Lung (tissue), 12 donors: Measurements from ENCODE around the gene CDHR1. TPM values are rescaled to one million over a fixed set of nuclear protein-coding genes. Genes with fewer than 3 reads are reported as not detected.
A peak's percentile ranks its signal among the peaks of the same experiment; 100 is the strongest.

Source experiments
- ATAC-seq: fragments of 200-7000 bp; cut with Tn5 transposase; one replicate; pipeline ENCODE4 v1.9.1; 2020; ENCODE audit warnings: moderate number of reproducible peaks; ENCODE audit not compliant: insufficient read depth, low FRiP score
- DNase-seq, 3 donors: peaks; one replicate each; pipeline ENCODE4 v3.0.0-alpha.2; 2013 to 2017
- H3K27ac ChIP-seq, 2 donors: one replicate each; pipeline ENCODE4 v1.5.1; 2013; ENCODE audit warnings: mild to moderate bottlenecking in 2 of 2, moderate library complexity in 2 of 2, control low read depth in 1 of 2, inconsistent platforms in 1 of 2, low read depth in 1 of 2, low read length in 1 of 2
- H3K27me3 ChIP-seq, 3 donors: one replicate each; pipeline ENCODE4 v1.5.1; 2013; ENCODE audit warnings: low read length in 2 of 3; ENCODE audit not compliant: control insufficient read depth in 3 of 3, insufficient read depth in 3 of 3
- H3K36me3 ChIP-seq, 4 donors: one replicate each; pipeline ENCODE4 v1.5.1; 2013; ENCODE audit warnings: low read length in 4 of 4, mild to moderate bottlenecking in 1 of 4, moderate library complexity in 1 of 4; ENCODE audit not compliant: control insufficient read depth in 4 of 4, insufficient read depth in 4 of 4
- H3K4me1 ChIP-seq, 5 donors: one replicate each; pipeline ENCODE4 v1.5.1; 2013; ENCODE audit warnings: low read length in 5 of 5, mild to moderate bottlenecking in 2 of 5, moderate library complexity in 1 of 5; ENCODE audit not compliant: control insufficient read depth in 5 of 5, insufficient read depth in 5 of 5
- H3K4me3 ChIP-seq: one replicate; pipeline ENCODE4 v1.5.1; 2013; ENCODE audit warnings: mild to moderate bottlenecking, control low read depth, moderate library complexity
- H3K9ac ChIP-seq, 2 donors: one replicate each; pipeline ENCODE4 v1.5.1; 2013; ENCODE audit warnings: low read length in 2 of 2, control low read depth in 1 of 2; ENCODE audit not compliant: insufficient read depth in 1 of 2
- H3K9me3 ChIP-seq, 4 donors: one replicate each; pipeline ENCODE4 v1.5.1; 2013; ENCODE audit warnings: low read length in 3 of 4, mild to moderate bottlenecking in 1 of 4, moderate library complexity in 1 of 4; ENCODE audit not compliant: control insufficient read depth in 4 of 4, insufficient read depth in 3 of 4
- WGBS, 2 donors: extraction: QIAGEN DNeasy Blood & Tissue Kit; methylation state at CpG; one replicate each; pipeline ENCODE4 v1.1.7; 2013; 5-methylcytosine and 5-hydroxymethylcytosine counted together
- polyA plus RNA-seq, 2 donors: library from polyadenylated mRNA; stranded (reverse); fragments of 200-250 nt; gene quantifications; one replicate each; pipeline ENCODE4 v1.2.1, GENCODE V29; 2013
- total RNA-seq, 2 donors: library from RNA; depleted of rRNA in 1 of 2; stranded (reverse); fragments of >200 nt in 1 of 2; gene quantifications; one replicate each; pipeline ENCODE4 v1.2.1, GENCODE V29; 2014 to 2021
- TF ChIP-seq, protein P1 (sequence below): IDR thresholded peaks from 2 replicates; pipeline ENCODE4 v1.5.1; 2012; ENCODE audit warnings: mild to moderate bottlenecking; ENCODE audit errors: control extremely low read depth, extremely low read depth
- donor health status: control.
- donor health status: control.
- donor health status: Bipolar disorder and iron deficiency.
- donor health status: healthy.
- donor health status: DM: yes; HTN: yes; CAD: no.

The CDHR1 gene
- total and polyA plus RNA-seq, 4 donors: 0.10 to 0.49 (median 0.32) TPM

DNA sequence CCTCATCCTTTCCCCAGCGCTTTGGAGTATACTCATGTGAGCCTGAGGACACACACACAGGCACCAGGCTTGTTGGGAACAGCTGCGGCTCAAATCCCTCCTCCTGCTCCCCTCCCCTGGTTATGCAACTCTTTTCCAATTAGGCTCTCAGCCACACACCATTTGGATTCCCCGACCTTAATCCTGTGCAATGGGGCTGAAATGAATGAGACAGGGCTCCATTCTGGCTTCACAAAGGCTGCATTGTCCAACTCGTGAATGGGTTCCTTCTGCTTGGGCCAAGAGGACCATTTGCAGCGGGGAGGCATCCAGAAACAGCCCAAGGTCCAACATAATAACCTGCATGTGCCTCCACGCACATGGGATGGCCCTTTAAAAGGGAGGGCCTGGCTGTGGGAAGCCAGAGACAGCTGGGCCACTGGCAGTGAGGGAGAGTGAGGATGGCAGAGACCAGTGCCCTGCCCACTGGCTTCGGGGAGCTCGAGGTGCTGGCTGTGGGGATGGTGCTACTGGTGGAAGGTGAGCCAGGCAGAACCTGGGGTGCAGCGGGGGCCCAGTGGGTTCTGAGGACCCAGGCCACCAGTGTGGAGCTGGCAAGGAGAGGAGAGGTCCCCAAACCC is 50.4 kb downstream of the CDHR1 start, which contains the start of gene RGR:
RGR (plus strand) TSS at position 403 of the 620 bp plus-strand sequence; CDS start at position 441, 38 bp downstream.
- Histone ChIP-seq H3K4me3 (no peak within 1 kb of the TSS), H3K36me3 (no peaks in the 10 kb centered on the region), H3K27me3 (peaks cover 0 to 2% (median 0%) of the 10 kb centered on the region in 3 donors), H3K9me3 (no peaks in the 10 kb centered on the region), H3K4me1 (no peaks in the 10 kb centered on the region), H3K27ac (no peak within 1 kb of the TSS), H3K9ac (no peak within 1 kb of the TSS)
- 58 to 69% methylated on average over 9 of the region's 9 CpGs for WGBS, 2 donors
- DNase-seq: peak; percentile 24 to 71 (median 42)
- ATAC-seq: peak; percentile 30
- TF ChIP-seq, protein P1, sequence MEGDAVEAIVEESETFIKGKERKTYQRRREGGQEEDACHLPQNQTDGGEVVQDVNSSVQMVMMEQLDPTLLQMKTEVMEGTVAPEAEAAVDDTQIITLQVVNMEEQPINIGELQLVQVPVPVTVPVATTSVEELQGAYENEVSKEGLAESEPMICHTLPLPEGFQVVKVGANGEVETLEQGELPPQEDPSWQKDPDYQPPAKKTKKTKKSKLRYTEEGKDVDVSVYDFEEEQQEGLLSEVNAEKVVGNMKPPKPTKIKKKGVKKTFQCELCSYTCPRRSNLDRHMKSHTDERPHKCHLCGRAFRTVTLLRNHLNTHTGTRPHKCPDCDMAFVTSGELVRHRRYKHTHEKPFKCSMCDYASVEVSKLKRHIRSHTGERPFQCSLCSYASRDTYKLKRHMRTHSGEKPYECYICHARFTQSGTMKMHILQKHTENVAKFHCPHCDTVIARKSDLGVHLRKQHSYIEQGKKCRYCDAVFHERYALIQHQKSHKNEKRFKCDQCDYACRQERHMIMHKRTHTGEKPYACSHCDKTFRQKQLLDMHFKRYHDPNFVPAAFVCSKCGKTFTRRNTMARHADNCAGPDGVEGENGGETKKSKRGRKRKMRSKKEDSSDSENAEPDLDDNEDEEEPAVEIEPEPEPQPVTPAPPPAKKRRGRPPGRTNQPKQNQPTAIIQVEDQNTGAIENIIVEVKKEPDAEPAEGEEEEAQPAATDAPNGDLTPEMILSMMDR: no peak

DNA sequence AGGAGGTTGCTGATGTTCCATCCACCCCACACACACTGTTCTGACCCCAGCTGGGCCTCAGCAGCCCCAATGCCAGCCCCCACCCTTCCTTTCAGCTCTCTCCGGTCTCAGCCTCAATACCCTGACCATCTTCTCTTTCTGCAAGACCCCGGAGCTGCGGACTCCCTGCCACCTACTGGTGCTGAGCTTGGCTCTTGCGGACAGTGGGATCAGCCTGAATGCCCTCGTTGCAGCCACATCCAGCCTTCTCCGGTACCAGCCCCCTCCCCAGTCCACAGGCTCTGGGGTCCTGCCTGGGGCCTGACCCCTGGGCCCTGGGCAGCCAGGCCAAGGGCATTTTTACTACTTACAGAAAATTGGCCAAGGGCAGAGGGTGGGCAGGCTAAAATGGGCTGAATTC is 53.2 kb downstream of the CDHR1 start:
- 79 to 82% methylated on average over 6 of the region's 6 CpGs for WGBS, 2 donors
- ATAC-seq (no peak), DNase-seq (no peak)
- Histone ChIP-seq H3K27ac (no peak overlapping the region), H3K9ac (no peak overlapping the region), H3K36me3 (no peaks in the 10 kb centered on the region), H3K9me3 (peaks cover 0 to 4% (median 2%) of the 10 kb centered on the region in 4 donors), H3K4me3 (no peak overlapping the region), H3K27me3 (peaks cover 0 to 2% (median 0%) of the 10 kb centered on the region in 3 donors), H3K4me1 (no peaks in the 10 kb centered on the region)
- TF ChIP-seq, protein P1: no peak

DNA sequence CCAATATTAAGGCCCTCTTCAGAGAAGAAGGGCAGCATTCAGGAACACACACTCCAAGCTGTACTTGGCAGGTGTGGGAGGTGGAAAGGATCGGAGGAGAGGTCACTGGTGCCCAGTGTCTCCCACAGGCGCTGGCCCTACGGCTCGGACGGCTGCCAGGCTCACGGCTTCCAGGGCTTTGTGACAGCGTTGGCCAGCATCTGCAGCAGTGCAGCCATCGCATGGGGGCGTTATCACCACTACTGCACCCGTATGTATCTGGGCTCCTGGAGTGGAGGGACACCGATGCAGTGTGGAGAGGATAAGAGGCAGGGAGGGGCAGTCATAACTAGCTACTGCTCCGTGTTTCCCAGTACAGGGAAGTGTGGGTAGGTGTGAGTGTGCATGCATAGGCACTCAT is 54.5 kb downstream of the CDHR1 start:
- Histone ChIP-seq H3K4me3 (no peak overlapping the region), H3K27ac (no peak overlapping the region), H3K9me3 (peaks cover 0 to 4% (median 2%) of the 10 kb centered on the region in 4 donors), H3K27me3 (peaks cover 0 to 2% (median 0%) of the 10 kb centered on the region in 3 donors), H3K4me1 (no peaks in the 10 kb centered on the region), H3K36me3 (no peaks in the 10 kb centered on the region), H3K9ac (no peak overlapping the region)
- TF ChIP-seq, protein P1: no peak
- WGBS, 2 donors: 75 to 82% methylated on average over 12 of the region's 12 CpGs
- DNase-seq: no peak
- no peak for ATAC-seq
